A549 treated with AZD9567 at 1 μM for 4 hours (cell line): ENCODE results near the gene GHITM. TPM values are rescaled to one million over a fixed set of nuclear protein-coding genes. Genes with fewer than 3 reads are reported as not detected.

Experiments used
- total RNA-seq: library from RNA; stranded (reverse); fragments of 200-300 nt; extraction: Qiagen RNA extraction; gene quantifications from 5 replicates; pipeline ENCODE4 v1.2.3, GENCODE V29; 2022; ENCODE audit not compliant: insufficient read depth

The GHITM gene
- total RNA-seq: 185 to 209 TPM (median 205 TPM) in 5 replicates

GRCh38 chr10:84139126-84140035 lies at the start of gene GHITM:
Gene GHITM, plus strand, starts transcription at chr10:84139509. Its CDS starts 1,992 bp downstream, at chr10:84141501.

DNA sequence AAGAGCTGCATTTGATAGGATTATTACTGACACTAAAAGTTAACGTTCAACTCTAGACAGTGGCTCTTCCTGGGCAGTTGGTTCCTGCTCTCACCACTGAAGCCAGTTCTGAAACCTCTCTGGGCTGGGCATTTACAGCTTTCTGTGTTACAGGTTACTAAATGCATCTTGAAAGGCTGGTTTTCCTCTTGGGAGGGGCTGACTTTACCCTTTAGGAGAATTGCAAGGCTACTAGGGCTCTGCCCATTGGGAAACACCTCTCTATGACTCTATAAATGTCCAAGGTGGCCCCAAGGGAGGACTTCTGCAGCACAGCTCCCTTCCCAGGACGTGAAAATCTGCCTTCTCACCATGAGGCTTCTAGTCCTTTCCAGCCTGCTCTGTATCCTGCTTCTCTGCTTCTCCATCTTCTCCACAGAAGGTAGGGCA lies 34.2 kb downstream of the GHITM start, which contains the start of gene GPR15LG:
GPR15LG (plus strand) TSS at position 301 of the 429 bp plus-strand sequence; CDS start at position 352, 51 bp downstream.

DNA sequence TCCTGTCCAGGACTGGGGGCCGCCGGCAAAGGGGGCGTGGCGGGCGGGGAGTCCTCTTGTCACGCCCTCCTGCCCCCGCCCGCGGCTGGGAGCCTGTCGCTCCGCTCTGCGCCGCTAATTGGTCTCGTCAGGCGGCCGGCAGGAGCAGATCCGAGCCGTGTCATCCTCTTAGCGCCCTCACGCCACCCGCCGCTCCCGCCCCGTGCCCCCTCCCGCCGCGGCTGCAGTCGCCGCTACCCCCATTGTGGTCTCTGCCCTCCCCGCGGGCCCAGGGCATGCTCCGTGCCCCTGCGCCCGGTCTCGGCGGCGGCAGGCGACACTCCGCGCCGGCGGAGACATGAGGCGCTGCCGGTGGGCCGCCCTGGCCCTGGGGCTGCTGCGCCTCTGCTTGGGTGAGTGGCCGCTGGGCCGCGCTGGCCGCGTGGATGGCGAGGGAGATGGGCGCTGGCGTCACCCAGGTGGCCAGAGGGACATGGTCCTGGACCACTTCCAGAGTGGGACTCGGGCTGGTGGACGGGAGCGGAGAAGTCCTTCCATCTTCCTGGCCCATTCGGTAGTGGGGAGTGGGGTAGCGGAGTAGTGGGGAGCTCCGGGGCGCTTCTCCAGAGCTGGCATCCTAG lies 55.2 kb downstream of the GHITM start, which contains the start of gene CDHR1:
CDHR1 (plus strand) TSS at position 114 of the 620 bp plus-strand sequence; CDS start at position 338, 224 bp downstream.

Other genes starting within 250 kb of the GHITM start
- gene GPR15LG, start 34.3 kb downstream of the GHITM start, total RNA-seq: not detected in 5 replicates
- 0.05 to 0.19 TPM (median 0.07 TPM) in 4 of 5 replicates, not detected in the other for gene CDHR1, start 55.0 kb downstream of the GHITM start, total RNA-seq
- not detected in 5 replicates for gene LRIT2, start 86.0 kb downstream of the GHITM start, total RNA-seq
- not detected in 5 replicates for gene LRIT1, start 102.0 kb downstream of the GHITM start, total RNA-seq
- gene RGR, start 105.5 kb downstream of the GHITM start, total RNA-seq: not detected in 5 replicates
- 9.7 to 13.3 TPM (median 12.0 TPM) in 5 replicates for gene CCSER2, start 189.1 kb downstream of the GHITM start, total RNA-seq